Nucleus accumbens (tissue), 56 donors: ENCODE results near the gene DKC1.
A peak's percentile ranks its signal among the peaks of the same experiment; 100 is the strongest.

Experiments used
- DNase-seq, 56 donors: peaks; one replicate each; lab custom pipeline; 2025; lab: John Stamatoyannopoulos, UW

DKC1 gene

GRCh38 chrX:154784149-154784995 is 21.7 kb downstream of the DKC1 start:
- no peak for DNase-seq

- no peak for DNase-seq
Observed at GRCh38 chrX:154785716-154786115, 23.1 kb downstream of the DKC1 start.

- DNase-seq = no peak
Observed at GRCh38 chrX:154791467-154791866, 28.8 kb downstream of the DKC1 start.

- no peak for DNase-seq
Observed at GRCh38 chrX:154791939-154792338, 29.3 kb downstream of the DKC1 start.

- no peak for DNase-seq
Observed at GRCh38 chrX:154793084-154793795, 30.6 kb downstream of the DKC1 start.

- DNase-seq = no peak
Observed at GRCh38 chrX:154795016-154795415, 32.4 kb downstream of the DKC1 start.

GRCh38 chrX:154797006-154797405 is 34.3 kb downstream of the DKC1 start:
- DNase-seq = no peak

- DNase-seq = no peak
Observed at GRCh38 chrX:154799556-154800348, 37.1 kb downstream of the DKC1 start.

- no peak for DNase-seq
Observed at GRCh38 chrX:154800478-154801210, 38.0 kb downstream of the DKC1 start.

GRCh38 chrX:154802947-154803346 is 40.3 kb downstream of the DKC1 start:
- no peak for DNase-seq

- DNase-seq = no peak
Observed at GRCh38 chrX:154804261-154804956, 41.7 kb downstream of the DKC1 start.

GRCh38 chrX:154804957-154805695 is 42.5 kb downstream of the DKC1 start, which contains the start of gene MPP1:
TSS of gene MPP1 (minus strand) at chrX:154805485. CDS start at chrX:154805373, 112 bp downstream.
- DNase-seq = peak in 55 of 56 donors; percentile 4 to 76 (median 48)

GRCh38 chrX:154805696-154806091 is 43.0 kb downstream of the DKC1 start:
- DNase-seq = no peak

- DNase-seq = no peak
Observed at GRCh38 chrX:154806837-154807501, 44.3 kb downstream of the DKC1 start.

- no peak for DNase-seq
Observed at GRCh38 chrX:154809939-154810665, 47.4 kb downstream of the DKC1 start.

- no peak for DNase-seq
Observed at GRCh38 chrX:154812341-154813101, 49.9 kb downstream of the DKC1 start.

- no peak for DNase-seq
Observed at GRCh38 chrX:154813801-154814200, 51.1 kb downstream of the DKC1 start.
